ENCODE data around the gene CD82.

CD82 gene

GRCh38 chr11:44528581-44528980 lies 36.9 kb upstream of the CD82 start:
- no peaks in the 10 kb centered on the region for H3K9me3 Mint-ChIP-seq
- no peaks in the 10 kb centered on the region for H3K36me3 Mint-ChIP-seq (ENCODE audit: low read depth)
- peaks cover under 1% of the 10 kb centered on the region for H3K27me3 Mint-ChIP-seq
- H3K27ac Mint-ChIP-seq, result no peak overlapping the region
- no peak overlapping the region for H3K4me3 Mint-ChIP-seq
- peaks cover 33% of the 10 kb centered on the region for H3K4me1 Mint-ChIP-seq (ENCODE audit: low read depth)
- no peak for DNase-seq

GRCh38 chr11:44529895-44530412 lies 35.5 kb upstream of the CD82 start:
- H3K9me3 Mint-ChIP-seq, result no peaks in the 10 kb centered on the region
- peak overlapping the region; percentile 86 for H3K27ac Mint-ChIP-seq
- peaks cover 32% of the 10 kb centered on the region for H3K4me1 Mint-ChIP-seq (ENCODE audit: low read depth)
- no peaks in the 10 kb centered on the region for H3K36me3 Mint-ChIP-seq (ENCODE audit: low read depth)
- no peak overlapping the region for H3K4me3 Mint-ChIP-seq
- H3K27me3 Mint-ChIP-seq, result no peaks in the 10 kb centered on the region
- DNase-seq, result no peak

- Mint-ChIP-seq H3K27ac (peak overlapping the region; percentile 91), H3K9me3 (no peaks in the 10 kb centered on the region), H3K27me3 (no peaks in the 10 kb centered on the region), H3K4me3 (no peak overlapping the region), H3K4me1 (ENCODE audit: low read depth) (peaks cover 32% of the 10 kb centered on the region), H3K36me3 (ENCODE audit: low read depth) (no peaks in the 10 kb centered on the region)
- DNase-seq, result no peak
Measured at GRCh38 chr11:44530413-44531115, 34.9 kb upstream of the CD82 start.

GRCh38 chr11:44531116-44531504 lies 34.4 kb upstream of the CD82 start:
- Mint-ChIP-seq H3K27me3 (no peaks in the 10 kb centered on the region), H3K4me3 (no peak overlapping the region), H3K27ac (peak overlapping the region; percentile 91), H3K4me1 (ENCODE audit: low read depth) (peaks cover 32% of the 10 kb centered on the region), H3K9me3 (no peaks in the 10 kb centered on the region), H3K36me3 (ENCODE audit: low read depth) (no peaks in the 10 kb centered on the region)
- no peak for DNase-seq

GRCh38 chr11:44531636-44532035 lies 33.8 kb upstream of the CD82 start:
- Mint-ChIP-seq H3K9me3 (no peaks in the 10 kb centered on the region), H3K36me3 (ENCODE audit: low read depth) (no peaks in the 10 kb centered on the region), H3K4me1 (ENCODE audit: low read depth) (peaks cover 32% of the 10 kb centered on the region), H3K27ac (peak overlapping the region; percentile 91), H3K4me3 (no peak overlapping the region), H3K27me3 (no peaks in the 10 kb centered on the region)
- no peak for DNase-seq

GRCh38 chr11:44532809-44533208 lies 32.7 kb upstream of the CD82 start:
- H3K4me3 Mint-ChIP-seq, result no peak overlapping the region
- no peaks in the 10 kb centered on the region for H3K27me3 Mint-ChIP-seq
- H3K4me1 Mint-ChIP-seq (ENCODE audit: low read depth), result peaks cover 27% of the 10 kb centered on the region
- DNase-seq, result no peak
- no peaks in the 10 kb centered on the region for H3K36me3 Mint-ChIP-seq (ENCODE audit: low read depth)
- H3K9me3 Mint-ChIP-seq, result no peaks in the 10 kb centered on the region
- H3K27ac Mint-ChIP-seq, result no peak overlapping the region

GRCh38 chr11:44533921-44534711 lies 31.3 kb upstream of the CD82 start:
- Mint-ChIP-seq H3K4me3 (no peak overlapping the region), H3K4me1 (ENCODE audit: low read depth) (peaks cover 23% of the 10 kb centered on the region), H3K27me3 (no peaks in the 10 kb centered on the region), H3K9me3 (no peaks in the 10 kb centered on the region), H3K36me3 (ENCODE audit: low read depth) (no peaks in the 10 kb centered on the region), H3K27ac (no peak overlapping the region)
- DNase-seq, result no peak

- no peak for DNase-seq
- no peak overlapping the region for H3K4me3 Mint-ChIP-seq
- H3K9me3 Mint-ChIP-seq, result no peaks in the 10 kb centered on the region
- H3K27ac Mint-ChIP-seq, result no peak overlapping the region
- no peaks in the 10 kb centered on the region for H3K27me3 Mint-ChIP-seq
- H3K36me3 Mint-ChIP-seq (ENCODE audit: low read depth), result no peaks in the 10 kb centered on the region
- H3K4me1 Mint-ChIP-seq (ENCODE audit: low read depth), result peaks cover 17% of the 10 kb centered on the region
Measured at GRCh38 chr11:44535191-44535980, 30.1 kb upstream of the CD82 start.

- no peak overlapping the region for H3K27ac Mint-ChIP-seq
- H3K4me1 Mint-ChIP-seq (ENCODE audit: low read depth), result peaks cover 3% of the 10 kb centered on the region
- DNase-seq, result no peak
- H3K27me3 Mint-ChIP-seq, result no peaks in the 10 kb centered on the region
- H3K36me3 Mint-ChIP-seq (ENCODE audit: low read depth), result no peaks in the 10 kb centered on the region
- H3K9me3 Mint-ChIP-seq, result no peaks in the 10 kb centered on the region
- no peak overlapping the region for H3K4me3 Mint-ChIP-seq
Measured at GRCh38 chr11:44536788-44537516, 28.5 kb upstream of the CD82 start.

- H3K27ac Mint-ChIP-seq, result no peak overlapping the region
- no peak for DNase-seq
- no peak overlapping the region for H3K4me3 Mint-ChIP-seq
- no peaks in the 10 kb centered on the region for H3K9me3 Mint-ChIP-seq
- no peaks in the 10 kb centered on the region for H3K27me3 Mint-ChIP-seq
- peaks cover 1% of the 10 kb centered on the region for H3K4me1 Mint-ChIP-seq (ENCODE audit: low read depth)
- no peaks in the 10 kb centered on the region for H3K36me3 Mint-ChIP-seq (ENCODE audit: low read depth)
Measured at GRCh38 chr11:44537679-44538078, 27.8 kb upstream of the CD82 start.

GRCh38 chr11:44538375-44539054 lies 26.9 kb upstream of the CD82 start:
- no peaks in the 10 kb centered on the region for H3K9me3 Mint-ChIP-seq
- peaks cover 1% of the 10 kb centered on the region for H3K4me1 Mint-ChIP-seq (ENCODE audit: low read depth)
- no peak overlapping the region for H3K4me3 Mint-ChIP-seq
- H3K36me3 Mint-ChIP-seq (ENCODE audit: low read depth), result no peaks in the 10 kb centered on the region
- H3K27me3 Mint-ChIP-seq, result no peaks in the 10 kb centered on the region
- H3K27ac Mint-ChIP-seq, result no peak overlapping the region
- DNase-seq, result peak; percentile 84

- H3K4me3 Mint-ChIP-seq, result no peak overlapping the region
- no peaks in the 10 kb centered on the region for H3K27me3 Mint-ChIP-seq
- no peaks in the 10 kb centered on the region for H3K36me3 Mint-ChIP-seq (ENCODE audit: low read depth)
- peaks cover 1% of the 10 kb centered on the region for H3K4me1 Mint-ChIP-seq (ENCODE audit: low read depth)
- no peaks in the 10 kb centered on the region for H3K9me3 Mint-ChIP-seq
- H3K27ac Mint-ChIP-seq, result no peak overlapping the region
- no peak for DNase-seq
Measured at GRCh38 chr11:44539971-44540370, 25.5 kb upstream of the CD82 start.

GRCh38 chr11:44540667-44541066 lies 24.8 kb upstream of the CD82 start:
- Mint-ChIP-seq H3K4me1 (ENCODE audit: low read depth) (peaks cover 1% of the 10 kb centered on the region), H3K36me3 (ENCODE audit: low read depth) (no peaks in the 10 kb centered on the region), H3K27me3 (no peaks in the 10 kb centered on the region), H3K4me3 (no peak overlapping the region), H3K27ac (no peak overlapping the region), H3K9me3 (no peaks in the 10 kb centered on the region)
- DNase-seq, result no peak

- Mint-ChIP-seq H3K27ac (no peak overlapping the region), H3K36me3 (ENCODE audit: low read depth) (no peaks in the 10 kb centered on the region), H3K4me3 (no peak overlapping the region), H3K9me3 (no peaks in the 10 kb centered on the region), H3K27me3 (no peaks in the 10 kb centered on the region), H3K4me1 (ENCODE audit: low read depth) (peaks cover 1% of the 10 kb centered on the region)
- DNase-seq, result no peak
Measured at GRCh38 chr11:44542372-44542771, 23.1 kb upstream of the CD82 start.

All from activated T-cell treated with anti-CD3 and anti-CD28 coated beads, Interleukin-2, amount 50 U/mL, for 24 hours (primary cell).